Ovary (tissue), 9 donors: ENCODE results near the gene PRKCE. TPM values are rescaled to one million over a fixed set of nuclear protein-coding genes. Genes with fewer than 3 reads are reported as not detected.

Source experiments
- DNase-seq, 5 donors: peaks; one replicate each; pipeline ENCODE4 v3.0.0-alpha.2; 2019 to 2020
- H3K27ac ChIP-seq, 2 donors: fragments of 200-600 bp; one replicate each; pipeline versions ENCODE4 v1.5.1 to v1.8.0; 2019 to 2022
- H3K27me3 ChIP-seq: fragments of 200-600 bp; one replicate; pipeline ENCODE4 v1.8.0; 2022
- H3K36me3 ChIP-seq: fragments of 200-600 bp; sonication (generic); one replicate; pipeline ENCODE4 v1.5.1; 2019
- H3K4me1 ChIP-seq: one replicate; pipeline ENCODE4 v1.8.1; 2013; ENCODE audit warnings: mild to moderate bottlenecking, moderate library complexity; ENCODE audit not compliant: insufficient read depth
- H3K4me3 ChIP-seq: fragments of 200-600 bp; sonication (generic); one replicate; pipeline ENCODE4 v1.5.1; 2017
- H3K9me3 ChIP-seq, 2 donors: fragments of 200-600 bp in 1 of 2; sonication (generic) in 1 of 2; one replicate each; pipeline versions ENCODE4 v1.5.1 to v1.8.1; 2013 to 2019; ENCODE audit warnings: mild to moderate bottlenecking in 1 of 2, moderate library complexity in 1 of 2
- CTCF ChIP-seq, 3 donors: fragments of 450-650 bp in 2 of 3; fragments of 200-600 bp in 1 of 3; IDR thresholded peaks; one replicate each; pipeline versions ENCODE4 v1.5.1 to v1.8.0; 2016 to 2022; ENCODE audit warnings: antibody characterized with exemption in 3 of 3, mild to moderate bottlenecking in 1 of 3
- EP300 ChIP-seq: sonication (generic); formaldehyde crosslinking; IDR thresholded peaks from one replicate; pipeline ENCODE4 v1.6.1; 2017; ENCODE audit warnings: antibody characterized with exemption
- POLR2A ChIP-seq: fragments of 450-650 bp; IDR thresholded peaks from one replicate; pipeline ENCODE4 v1.6.1; 2017; ENCODE audit warnings: antibody characterized with exemption, mild to moderate bottlenecking, moderate library complexity
- WGBS, 3 donors: extraction: QIAGEN DNeasy Blood & Tissue Kit in 1 of 3; methylation state at CpG; one replicate each; pipeline versions ENCODE4 v1.1.5 to v1.1.7; 2013 to 2017; 5-methylcytosine and 5-hydroxymethylcytosine counted together
- intact Hi-C, 4 donors: fragments of 100-400 bp; cut with DNase I; formaldehyde crosslinking; loops; one replicate each; pipeline versions ENCODE4 v1.11.0 to v1.15.1; 2022 to 2023
- polyA plus RNA-seq, 2 donors: library from polyadenylated mRNA; stranded (reverse); fragments of 200-250 nt in 1 of 2; fragments of 350-450 nt in 1 of 2; fragmentation: Illumina TruSeq in 1 of 2; extraction: RNeasy Lipid Tissue Mini Kit (QIAGEN cat#74804) in 1 of 2; gene quantifications; one replicate each; pipeline ENCODE4 v1.2.3, GENCODE V29; 2013 to 2014
- total RNA-seq, 7 donors: library from RNA; depleted of rRNA in 2 of 7; stranded (reverse); fragments of >200 nt in 2 of 7; fragmentation: NEBNext Ultra II Directional in 3 of 7; extraction: Animal tissue kit (Norgen Biotek cat#: 25700) in 3 of 7; gene quantifications; one replicate each; pipeline versions ENCODE4 v1.1.0 to v1.2.4, GENCODE V29; 2016 to 2023
- donor health status: DM: no; HTN: no; CAD: no; lungs with moderate emphysema.
- donor health status: DM: no; HTN: no; CAD: no.
- donor health status: Bipolar disorder and iron deficiency.
- donor health status: DM: yes; HTN: yes; CAD: no.
- donor health status: DM: no; HTN: no; CAD: no.
- donor health status: DM: yes; HTN: yes; CAD: no.

The PRKCE gene
- total and polyA plus RNA-seq, 9 donors: 3.1 to 22.8 (median 12.8) TPM

GRCh38 chr2:46048693-46049092 is 397.2 kb downstream of the PRKCE start:
- Histone ChIP-seq H3K36me3 (no peaks in the 10 kb centered on the region), H3K9me3 (no peaks in the 10 kb centered on the region), H3K4me1 (no peaks in the 10 kb centered on the region), H3K4me3 (no peak overlapping the region), H3K27me3 (no peaks in the 10 kb centered on the region), H3K27ac (no peak overlapping the region)
- WGBS, 3 donors: 96 to 99% (median 98%) methylated on average over 2 of the region's 2 CpGs
- DNase-seq: no peak
- intact Hi-C loops: no loop called here
- TF ChIP-seq CTCF (IDR thresholded peaks at IDR 0.05) (no peak), POLR2A (no peak), EP300 (no peak)

- TF ChIP-seq CTCF (IDR thresholded peaks at IDR 0.05) (no peak), POLR2A (no peak), EP300 (no peak)
- intact Hi-C loops: no loop called here
- H3K36me3 ChIP-seq: no peaks in the 10 kb centered on the region
- WGBS, 3 donors: 90 to 97% (median 96%) methylated on average over 8 of the region's 8 CpGs
- no peak overlapping the region for H3K4me3 ChIP-seq
- H3K9me3 ChIP-seq: no peaks in the 10 kb centered on the region
- H3K27ac ChIP-seq: no peak overlapping the region
- H3K27me3 ChIP-seq: no peaks in the 10 kb centered on the region
- no peaks in the 10 kb centered on the region for H3K4me1 ChIP-seq
- no peak for DNase-seq
Measured at GRCh38 chr2:46050027-46050426, 398.6 kb downstream of the PRKCE start.

DNA sequence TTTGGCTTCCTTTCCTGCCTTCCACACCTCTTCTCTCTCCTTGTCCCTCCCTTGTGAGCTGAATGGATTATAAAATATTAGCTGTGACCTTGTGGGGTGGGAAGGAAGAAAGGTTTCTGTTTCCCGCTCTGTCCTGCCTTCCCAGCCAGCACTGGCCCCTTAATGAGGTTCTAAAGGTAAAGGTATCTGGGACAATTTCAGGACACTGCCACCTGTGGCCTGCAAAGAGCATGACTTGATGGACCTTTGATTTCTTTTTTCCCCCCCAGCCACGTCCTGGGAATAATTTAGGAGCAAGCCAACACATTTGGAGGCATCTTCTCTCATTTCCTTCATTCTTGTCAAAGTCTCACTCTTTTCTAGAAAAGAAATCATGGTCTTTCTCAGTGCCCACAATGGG is 399.0 kb downstream of the PRKCE start:
- Histone ChIP-seq H3K4me3 (no peak overlapping the region), H3K27ac (no peak overlapping the region), H3K4me1 (no peaks in the 10 kb centered on the region), H3K36me3 (no peaks in the 10 kb centered on the region), H3K9me3 (no peaks in the 10 kb centered on the region), H3K27me3 (no peaks in the 10 kb centered on the region)
- DNase-seq: no peak
- WGBS, 3 donors: 93 to 95% (median 95%) methylated on average over 2 of the region's 2 CpGs
- intact Hi-C loops: no loop called here
- TF ChIP-seq POLR2A (no peak), EP300 (no peak)

DNA sequence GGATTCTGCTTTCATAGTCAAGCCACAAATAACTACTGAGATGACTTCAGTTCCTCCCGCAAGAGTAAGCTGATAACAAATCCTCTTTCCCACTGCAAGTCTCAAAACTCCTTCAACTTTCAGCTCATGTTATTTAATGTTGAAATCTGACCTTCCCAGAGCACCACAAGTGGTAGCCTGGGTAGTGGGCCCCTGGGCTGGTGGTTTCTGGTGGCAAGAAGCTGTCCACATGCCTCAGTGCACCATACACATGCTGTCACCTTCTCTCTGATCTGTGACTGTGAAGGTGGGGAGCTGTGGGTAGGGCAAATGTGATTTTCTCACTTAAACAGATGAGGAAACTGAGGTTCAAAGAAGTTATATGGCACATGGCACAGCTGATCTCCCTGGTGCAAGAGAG is 399.6 kb downstream of the PRKCE start:
- Histone ChIP-seq H3K4me3 (no peak overlapping the region), H3K27ac (no peak overlapping the region), H3K9me3 (no peaks in the 10 kb centered on the region), H3K36me3 (no peaks in the 10 kb centered on the region), H3K27me3 (no peaks in the 10 kb centered on the region), H3K4me1 (no peaks in the 10 kb centered on the region)
- intact Hi-C loops: no loop called here
- DNase-seq: no peak
- TF ChIP-seq POLR2A (no peak), EP300 (no peak), CTCF (IDR thresholded peaks at IDR 0.05) (no peak)
- 86 to 94% (median 90%) methylated on average over 1 of the region's 1 CpG for WGBS, 3 donors

DNA sequence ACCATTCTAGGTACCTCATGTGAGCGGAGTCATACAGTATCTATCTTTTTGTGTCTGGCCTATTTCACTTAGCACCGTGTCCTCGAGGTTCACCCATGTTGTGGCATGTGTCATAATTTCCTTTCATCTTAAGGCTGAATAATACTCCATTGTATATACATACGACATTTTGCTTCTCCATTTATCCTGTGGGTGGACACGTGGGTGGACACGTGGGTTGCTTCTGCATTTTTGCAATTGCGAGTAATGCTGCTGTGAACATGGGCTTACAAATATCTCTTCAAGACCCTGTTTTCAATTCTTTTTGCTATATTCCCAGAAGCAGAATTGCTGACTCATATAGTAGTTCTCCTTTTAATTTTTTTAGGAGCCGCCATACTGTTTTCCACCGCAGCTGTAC is 402.1 kb downstream of the PRKCE start:
- H3K27ac ChIP-seq: no peak overlapping the region
- H3K36me3 ChIP-seq: no peaks in the 10 kb centered on the region
- WGBS, 3 donors: 91 to 98% (median 94%) methylated on average over 9 of the region's 9 CpGs
- TF ChIP-seq CTCF (IDR thresholded peaks at IDR 0.05): no peak
- no peak for TF ChIP-seq EP300
- no peak for TF ChIP-seq POLR2A
- H3K4me3 ChIP-seq: no peak overlapping the region
- intact Hi-C loops: no loop called here
- DNase-seq: no peak
- H3K9me3 ChIP-seq: no peaks in the 10 kb centered on the region
- H3K4me1 ChIP-seq: no peaks in the 10 kb centered on the region
- H3K27me3 ChIP-seq: no peaks in the 10 kb centered on the region
